H1 (cell line): ENCODE results near the gene SMDT1. TPM values are rescaled to one million over a fixed set of nuclear protein-coding genes. Genes with fewer than 3 reads are reported as not detected.

ENCODE experiments used
- CTCF ChIA-PET: fragments of 300-600 bp; sonication (Branson Sonifier 250); formaldehyde crosslinking; loops from one replicate; lab custom pipeline; 2021; ENCODE audit not compliant: partially characterized antibody; lab: Charles Lee
- POLR2A ChIA-PET: fragments of 300-600 bp; sonication (Branson Sonifier 250); formaldehyde crosslinking; loops from one replicate; lab custom pipeline; 2021; ENCODE audit warnings: inconsistent platforms; ENCODE audit not compliant: partially characterized antibody; lab: Charles Lee
- DNase-seq, 2 experiments: peaks; one replicate each; pipeline versions ENCODE4 v3.0.0 to v3.0.0-alpha.2; 2010 to 2022; ENCODE audit warnings: low spot score in 2 of 2, low read depth in 1 of 2, mixed read lengths in 1 of 2
- FAIRE-seq: peaks from 2 replicates; lab custom pipeline; 2011; peaks lifted over from hg19 to GRCh38; lab: Jason Lieb, UNC
- H2AFZ ChIP-seq: 2 replicates; pipeline ENCODE4 v1.8.1; 2012; ENCODE audit warnings: low read length, inconsistent platforms
- H2AK5ac ChIP-seq: 2 replicates; pipeline ENCODE4 v1.6.1; 2013; ENCODE audit warnings: low read depth, low read length
- H2BK120ac ChIP-seq: replicated peaks from 2 replicates; pipeline ENCODE3; 2013; ENCODE audit warnings: low read depth, low read length, inconsistent platforms
- H2BK12ac ChIP-seq: 2 replicates; pipeline ENCODE4 v1.6.1; 2013; ENCODE audit warnings: low read depth, low read length
- H2BK15ac ChIP-seq: 2 replicates; pipeline ENCODE4 v1.6.1; 2013; ENCODE audit warnings: low read length
- H2BK20ac ChIP-seq: 2 replicates; pipeline ENCODE4 v1.6.1; 2013; ENCODE audit warnings: low read length
- H2BK5ac ChIP-seq: 2 replicates; pipeline ENCODE4 v1.6.1; 2013; ENCODE audit warnings: low read depth, low read length
- H3K14ac ChIP-seq: 2 replicates; pipeline ENCODE4 v1.6.1; 2013; ENCODE audit warnings: inconsistent platforms; ENCODE audit not compliant: insufficient read length
- H3K18ac ChIP-seq: 2 replicates; pipeline ENCODE4 v1.6.1; 2013; ENCODE audit warnings: low read length; ENCODE audit errors: extremely low read depth
- H3K23ac ChIP-seq: 2 replicates; pipeline ENCODE4 v1.6.1; 2013; ENCODE audit warnings: inconsistent platforms; ENCODE audit not compliant: insufficient read length
- H3K23me2 ChIP-seq: 2 replicates; pipeline ENCODE4 v1.6.1; 2013; ENCODE audit warnings: low read depth, low read length
- H3K27ac ChIP-seq: 2 replicates; pipeline ENCODE4 v1.6.1; 2011; ENCODE audit warnings: low read depth, low read length, inconsistent platforms
- H3K27me3 ChIP-seq, 4 experiments: replicated peaks in 1 of 4; 1 replicate in 1 of 4; 2 replicates in 3 of 4; pipeline versions ENCODE4 v1.6.1 to v1.8.1; 2011 to 2013; ENCODE audit warnings: low read length in 3 of 4, mild to moderate bottlenecking in 3 of 4, inconsistent platforms in 2 of 4, mixed read lengths in 2 of 4, moderate library complexity in 1 of 4; ENCODE audit not compliant: control insufficient read depth in 3 of 4, insufficient read depth in 3 of 4; ENCODE audit errors: extremely low read depth in 1 of 4
- H3K36me3 ChIP-seq, 4 experiments: 2 replicates each; pipeline versions ENCODE4 v1.6.1 to v1.8.1; 2011 to 2013; ENCODE audit warnings: mild to moderate bottlenecking in 4 of 4, low read length in 3 of 4, moderate library complexity in 2 of 4, control low read depth in 1 of 4, inconsistent platforms in 1 of 4; ENCODE audit not compliant: insufficient read depth in 4 of 4, control insufficient read depth in 2 of 4
- H3K4ac ChIP-seq: replicated peaks from 2 replicates; pipeline ENCODE3; 2013; ENCODE audit warnings: low read length, low read depth, mixed read lengths, inconsistent platforms; ENCODE audit not compliant: insufficient read length
- H3K4me1 ChIP-seq, 4 experiments: replicated peaks in 1 of 4; 1 replicate in 1 of 4; 2 replicates in 3 of 4; pipeline versions ENCODE4 v1.6.1 to v1.8.1; 2011 to 2013; ENCODE audit warnings: low read length in 3 of 4, inconsistent platforms in 2 of 4, mixed read lengths in 1 of 4; ENCODE audit not compliant: insufficient read depth in 4 of 4, control insufficient read depth in 3 of 4
- H3K4me2 ChIP-seq, 2 experiments: 2 replicates each; pipeline versions ENCODE4 v1.6.1 to v1.8.1; 2011 to 2013; ENCODE audit warnings: low read depth in 2 of 2, low read length in 2 of 2, control low read depth in 1 of 2, inconsistent platforms in 1 of 2, mild to moderate bottlenecking in 1 of 2; ENCODE audit not compliant: insufficient read depth in 1 of 2
- H3K4me3 ChIP-seq, 4 experiments: fragments of 200-600, 300-600 bp in 1 of 4; sonication (generic), shearing (Covaris generic), sonication (Bioruptor Twin) in 1 of 4; 2 replicates each; pipeline versions ENCODE4 v1.5.1 to v1.8.1; 2011 to 2016; ENCODE audit warnings: low read length in 4 of 4, low read depth in 3 of 4, control low read depth in 2 of 4, inconsistent platforms in 2 of 4, mild to moderate bottlenecking in 2 of 4, mixed read lengths in 1 of 4, moderate library complexity in 1 of 4; ENCODE audit not compliant: insufficient read depth in 2 of 4; ENCODE audit errors: extremely low read depth in 1 of 4
- H3K56ac ChIP-seq: replicated peaks from 2 replicates; pipeline ENCODE3; 2013; ENCODE audit warnings: low read depth, mild to moderate bottlenecking, mixed read lengths, low read length, inconsistent platforms; ENCODE audit not compliant: insufficient read length
- H3K79me1 ChIP-seq: 2 replicates; pipeline ENCODE4 v1.6.1; 2013; ENCODE audit warnings: low read depth, low read length, control low read depth
- H3K79me2 ChIP-seq, 2 experiments: 2 replicates each; pipeline versions ENCODE4 v1.6.1 to v1.8.1; 2012 to 2013; ENCODE audit warnings: low read length in 2 of 2, mild to moderate bottlenecking in 2 of 2, inconsistent platforms in 1 of 2; ENCODE audit not compliant: insufficient read depth in 2 of 2, control insufficient read depth in 1 of 2
- H3K9ac ChIP-seq, 4 experiments: replicated peaks in 1 of 4; 1 replicate in 1 of 4; 2 replicates in 3 of 4; pipeline versions ENCODE4 v1.6.1 to v1.8.1; 2011 to 2013; ENCODE audit warnings: low read depth in 3 of 4, low read length in 3 of 4, control low read depth in 2 of 4, mild to moderate bottlenecking in 2 of 4, moderate library complexity in 2 of 4, inconsistent platforms in 1 of 4; ENCODE audit errors: extremely low read depth in 1 of 4
- H3K9me3 ChIP-seq, 2 experiments: 2 replicates each; pipeline versions ENCODE4 v1.6.1 to v1.8.1; 2012 to 2013; ENCODE audit warnings: mild to moderate bottlenecking in 2 of 2, moderate library complexity in 2 of 2, control low read depth in 1 of 2, inconsistent platforms in 1 of 2, low read depth in 1 of 2, low read length in 1 of 2, mixed read lengths in 1 of 2; ENCODE audit not compliant: insufficient read depth in 2 of 2
- H4K20me1 ChIP-seq, 2 experiments: replicated peaks in 1 of 2; 2 replicates each; pipeline versions ENCODE3 to v1.8.1; 2011 to 2013; ENCODE audit warnings: inconsistent platforms in 2 of 2, low read length in 2 of 2, mild to moderate bottlenecking in 1 of 2; ENCODE audit not compliant: insufficient read depth in 2 of 2, control insufficient read depth in 1 of 2
- H4K5ac ChIP-seq: 2 replicates; pipeline ENCODE4 v1.6.1; 2013; ENCODE audit warnings: low read length, low read depth, mixed read lengths, inconsistent platforms; ENCODE audit not compliant: insufficient read length
- H4K8ac ChIP-seq: 2 replicates; pipeline ENCODE4 v1.8.0; 2013; ENCODE audit warnings: mild to moderate bottlenecking, moderate library complexity, low read length, inconsistent platforms; ENCODE audit not compliant: insufficient read depth; ENCODE audit errors: extremely low read depth
- H4K91ac ChIP-seq: replicated peaks from 2 replicates; pipeline ENCODE3; 2013; ENCODE audit warnings: low read length, mixed read lengths, inconsistent platforms; ENCODE audit not compliant: insufficient read length
- EZH2 ChIP-seq: fragments of 200-600 bp; sonication (generic); IDR thresholded peaks from 2 replicates; pipeline ENCODE4 v1.7.1; 2012; ENCODE audit warnings: low read depth, mild to moderate bottlenecking, moderate library complexity, low read length, inconsistent platforms; ENCODE audit not compliant: severe bottlenecking
- KDM4A ChIP-seq: IDR thresholded peaks from one replicate; pipeline ENCODE4 v1.7.1; 2012; ENCODE audit warnings: low read depth, mild to moderate bottlenecking, moderate library complexity, low read length, inconsistent platforms; ENCODE audit not compliant: severe bottlenecking
- RAD21 ChIP-seq, 2 experiments: IDR thresholded peaks in 1 of 2; conservative IDR thresholded peaks in 1 of 2; 2 replicates each; pipeline ENCODE4 v1.6.1; 2011; ENCODE audit warnings: low read depth in 2 of 2, low read length in 2 of 2, improper control_type of control experiment in 1 of 2, inconsistent platforms in 1 of 2, mild to moderate bottlenecking in 1 of 2, moderate library complexity in 1 of 2
- YY1 ChIP-seq: IDR thresholded peaks from 2 replicates; pipeline ENCODE4 v1.6.1; 2011; ENCODE audit warnings: low read depth, mild to moderate bottlenecking, low read length
- WGBS, 2 experiments: shearing (Covaris generic) in 1 of 2; methylation state at CpG; one replicate each; pipeline versions ENCODE4 v1.1.6 to v1.1.7; 2013 to 2015; ENCODE audit warnings: low lambda C conversion rate in 2 of 2, mixed read lengths in 2 of 2, inconsistent platforms in 1 of 2, low coverage in 1 of 2, missing lambda C conversion rate in 1 of 2; ENCODE audit not compliant: insufficient replicate concordance in 2 of 2, insufficient coverage in 1 of 2, insufficient read length in 1 of 2; ENCODE audit errors: extremely low coverage in 1 of 2, missing lambda C conversion rate in 1 of 2; 5-methylcytosine and 5-hydroxymethylcytosine counted together
- polyA plus RNA-seq, 7 experiments: library from polyadenylated mRNA; depleted of rRNA in 3 of 7; stranded (reverse) in 5 of 7; unstranded in 2 of 7; fragments of >200 nt in 5 of 7; fragments of 200-250 nt in 2 of 7; gene quantifications; 1 replicate in 5 of 7; 2 replicates in 1 of 7; 4 replicates in 1 of 7; pipeline versions ENCODE4 v1.2.1 to v1.2.3, GENCODE V29; 2011 to 2013; ENCODE audit warnings: missing spikeins in 2 of 7, mixed read lengths in 2 of 7
- total RNA-seq: library from RNA; stranded (reverse); fragmentation: NEBNext Ultra II Directional; extraction: Animal tissue kit (Norgen Biotek cat#: 25700); gene quantifications from 2 replicates; pipeline ENCODE4 v1.2.1, GENCODE V29; 2021

Gene SMDT1
- total and polyA plus RNA-seq, 2 of the 8 experiments (the other 6 are each of a cell fraction or from before 2014, with no cell fraction given), result 34.9 to 35.6 TPM

- Histone ChIP-seq H3K27ac (no peak within 1 kb of the TSS), H3K23me2 (peaks cover 8% of the 10 kb centered on the region; the same call in 1 of the 2 replicates)
- TF ChIP-seq KDM4A, result peak; percentile 37
- no peak for TF ChIP-seq EZH2
- TF ChIP-seq RAD21 (IDR thresholded peaks at IDR 0.05 in 1 of 2, conservative IDR thresholded peaks at IDR 0.05 in 1 of 2; ENCODE audit: low read depth in 2 of 2, low read length in 2 of 2), result peak in 1 of 2 experiments; percentile 28; a peak in 3 of 4 replicates
- TF ChIP-seq YY1, result peak; percentile 22; the same call in 1 of the 2 replicates
These were observed 5.2 kb upstream of the SMDT1 start, which contains the start of gene PHETA2 for GRCh38 chr22:42074132-42074811. Gene PHETA2, plus strand, starts transcription at chr22:42074248. Its CDS starts 3,046 bp downstream, at chr22:42077294.

More at GRCh38 chr22:42074132-42074811, 5.2 kb upstream of the SMDT1 start, which contains the start of gene PHETA2:
- Histone ChIP-seq H3K9ac (peak within 1 kb of the TSS; percentile 49 to 87 (median 69); a peak in 6 of 7 replicates), H2BK12ac (0 out of 2 replicates have a peak within 1 kb of the TSS, but pooled peaks have one; percentile 5), H3K9me3 (no peaks in the 10 kb centered on the region), H3K4me3 (peak within 1 kb of the TSS; percentile 34 to 60 (median 46)), H2BK5ac (peak within 1 kb of the TSS; percentile 60; the same call in 1 of the 2 replicates), H4K20me1 (no peaks in the 10 kb centered on the region), H3K79me1 (no peaks in the 10 kb centered on the region), H4K5ac (peak within 1 kb of the TSS; percentile 54), H3K4ac (no peak within 1 kb of the TSS), H3K14ac (no peak within 1 kb of the TSS), H2BK15ac (peak within 1 kb of the TSS; percentile 2; the same call in 1 of the 2 replicates), H3K23ac (no peak within 1 kb of the TSS), H3K56ac (peak within 1 kb of the TSS; percentile 73), H3K4me2 (peak within 1 kb of the TSS; percentile 41 to 73; a peak in 3 of 4 replicates), H3K4me1 (peaks cover 2 to 24% (median 14%) of the 10 kb centered on the region in 4 experiments), H2AK5ac (0 out of 2 replicates have a peak within 1 kb of the TSS, but pooled peaks have one; percentile 7), H2BK120ac (no peak within 1 kb of the TSS), H3K36me3 (0 out of 8 replicates have a peak, but pooled peaks cover 0 to 3% (median under 1%) of the 10 kb centered on the region in 4 experiments), H3K79me2 (no peaks in the 10 kb centered on the region), H2AFZ (0 out of 2 replicates have a peak within 1 kb of the TSS, but pooled peaks have one; percentile 66), H4K8ac (peak within 1 kb of the TSS; percentile 82), H3K18ac (peak within 1 kb of the TSS; percentile 32), H4K91ac (peak within 1 kb of the TSS; percentile 72), H3K27me3 (peaks cover 0 to 9% (median 4%) of the 10 kb centered on the region in 4 experiments; a peak in 2 of 7 replicates), H2BK20ac (no peak within 1 kb of the TSS)
- DNase-seq (peak in 1 of 2 experiments; percentile 67), FAIRE-seq (no peak)
- ChIA-PET CTCF (interaction anchor here (0.6 kb wide), 1 partner anchor 88 kb away, joined by 3 read pairs; no protein-coding TSS in a partner anchor), POLR2A (interaction anchor here (1.0 to 8.9 kb wide), 2 partner anchors 16 to 27 kb away, joined by 3 to 94 read pairs; partner anchors contain the start of gene NDUFA6)
- 7% methylated on average over 30 of the region's 55 CpGs; no CpG with 5 or more reads in 1 of the 2 experiments for WGBS, 2 experiments
